Measurements from ENCODE around the gene C6orf89. TPM values are rescaled to one million over a fixed set of nuclear protein-coding genes. Genes with fewer than 3 reads are reported as not detected.

Gene C6orf89
- total and polyA plus RNA-seq, 2 of the 8 experiments (the other 6 are each of a cell fraction or from before 2014, with no cell fraction given): 4.6 to 12.3 TPM

- no peak overlapping the region for H2BK15ac ChIP-seq (ENCODE audit: low read length)
- H3K4ac ChIP-seq (replicated peaks; ENCODE audit: insufficient read length, low read depth, low read length): no peak overlapping the region
- ChIA-PET CTCF (ENCODE audit: partially characterized antibody) (no interaction called here), POLR2A (ENCODE audit: partially characterized antibody) (no interaction called here)
- H2BK20ac ChIP-seq (ENCODE audit: low read length): no peak overlapping the region
- H3K9me3 ChIP-seq (ENCODE audit: insufficient read depth in 2 of 2, low read depth in 1 of 2, low read length in 1 of 2): no peaks in the 10 kb centered on the region
- no peak overlapping the region for H2AK5ac ChIP-seq (ENCODE audit: low read depth, low read length)
- H3K23me2 ChIP-seq (ENCODE audit: low read depth, low read length): no peaks in the 10 kb centered on the region
- no peak overlapping the region for H4K8ac ChIP-seq (ENCODE audit: extremely low read depth, insufficient read depth, low read length)
- no peak overlapping the region for H3K27ac ChIP-seq (ENCODE audit: low read depth, low read length)
- WGBS, 2 experiments (ENCODE audit: extremely low coverage in 1 of 2, insufficient coverage in 1 of 2, insufficient read length in 1 of 2, insufficient replicate concordance in 2 of 2, low coverage in 1 of 2, low lambda C conversion rate in 2 of 2, missing lambda C conversion rate in 1 of 2): 90% methylated on average over 4 of the region's 4 CpGs; no CpG with 5 or more reads in 1 of the 2 experiments
- no peaks in the 10 kb centered on the region for H3K79me1 ChIP-seq (ENCODE audit: low read depth, low read length)
- no peaks in the 10 kb centered on the region for H4K20me1 ChIP-seq (replicated peaks in 1 of 2; ENCODE audit: control insufficient read depth in 1 of 2, insufficient read depth in 2 of 2, low read length in 2 of 2)
- H3K4me3 ChIP-seq (ENCODE audit: extremely low read depth in 1 of 4, insufficient read depth in 2 of 4, low read depth in 3 of 4, low read length in 4 of 4): no peak overlapping the region
- no peaks in the 10 kb centered on the region for H3K4me1 ChIP-seq (replicated peaks in 1 of 4; ENCODE audit: control insufficient read depth in 3 of 4, insufficient read depth in 4 of 4, low read length in 3 of 4)
- DNase-seq (ENCODE audit: low read depth in 1 of 2, low spot score in 2 of 2) (no peak), FAIRE-seq (no peak)
- no peak overlapping the region for H3K4me2 ChIP-seq (ENCODE audit: insufficient read depth in 1 of 2, low read depth in 2 of 2, low read length in 2 of 2)
- H2BK120ac ChIP-seq (replicated peaks; ENCODE audit: low read depth, low read length): no peak overlapping the region
- no peak overlapping the region for H3K14ac ChIP-seq (ENCODE audit: insufficient read length)
- H3K27me3 ChIP-seq (replicated peaks in 1 of 4; ENCODE audit: control insufficient read depth in 3 of 4, extremely low read depth in 1 of 4, insufficient read depth in 3 of 4, low read length in 3 of 4): no peaks in the 10 kb centered on the region
- no peak overlapping the region for H4K5ac ChIP-seq (ENCODE audit: insufficient read length, low read depth, low read length)
- H3K9ac ChIP-seq (replicated peaks in 1 of 4; ENCODE audit: extremely low read depth in 1 of 4, low read depth in 3 of 4, low read length in 3 of 4): no peak overlapping the region
- H3K56ac ChIP-seq (replicated peaks; ENCODE audit: insufficient read length, low read depth, low read length): no peak overlapping the region
- no peak overlapping the region for H2BK12ac ChIP-seq (ENCODE audit: low read depth, low read length)
- H2BK5ac ChIP-seq (ENCODE audit: low read depth, low read length): no peak overlapping the region
- TF ChIP-seq TCF12 (IDR thresholded peaks at IDR 0.05; ENCODE audit: low read depth, low read length): no peak
- no peak for TF ChIP-seq SP1 (IDR thresholded peaks at IDR 0.05; ENCODE audit: low read depth, low read length)
- no peak for TF ChIP-seq SUZ12 (IDR thresholded peaks at IDR 0.05; ENCODE audit: low read length)
- no peak for TF ChIP-seq CEBPB (IDR thresholded peaks at IDR 0.05; ENCODE audit: low read depth, low read length)
- no peak for TF ChIP-seq RAD21 (IDR thresholded peaks at IDR 0.05 in 1 of 2, conservative IDR thresholded peaks at IDR 0.05 in 1 of 2; ENCODE audit: low read depth in 2 of 2, low read length in 2 of 2)
- H2AFZ ChIP-seq (ENCODE audit: low read length): no peak overlapping the region
- H3K36me3 ChIP-seq (ENCODE audit: control insufficient read depth in 2 of 4, insufficient read depth in 4 of 4, low read length in 3 of 4): no peaks in the 10 kb centered on the region
- H4K91ac ChIP-seq (replicated peaks; ENCODE audit: insufficient read length, low read length): no peak overlapping the region
- H3K23ac ChIP-seq (ENCODE audit: insufficient read length): no peak overlapping the region
- H3K18ac ChIP-seq (ENCODE audit: extremely low read depth, low read length): no peak overlapping the region
- no peaks in the 10 kb centered on the region for H3K79me2 ChIP-seq (ENCODE audit: control insufficient read depth in 1 of 2, insufficient read depth in 2 of 2, low read length in 2 of 2)
These were observed 34.3 kb downstream of the C6orf89 start for GRCh38 chr6:36920049-36920448.
